ENCODE measurements around the gene KIRREL3. TPM values are rescaled to one million over a fixed set of nuclear protein-coding genes. Genes with fewer than 3 reads are reported as not detected.

KIRREL3 gene
- total RNA-seq, 2 experiments from 2014 or later, result not detected

DNA sequence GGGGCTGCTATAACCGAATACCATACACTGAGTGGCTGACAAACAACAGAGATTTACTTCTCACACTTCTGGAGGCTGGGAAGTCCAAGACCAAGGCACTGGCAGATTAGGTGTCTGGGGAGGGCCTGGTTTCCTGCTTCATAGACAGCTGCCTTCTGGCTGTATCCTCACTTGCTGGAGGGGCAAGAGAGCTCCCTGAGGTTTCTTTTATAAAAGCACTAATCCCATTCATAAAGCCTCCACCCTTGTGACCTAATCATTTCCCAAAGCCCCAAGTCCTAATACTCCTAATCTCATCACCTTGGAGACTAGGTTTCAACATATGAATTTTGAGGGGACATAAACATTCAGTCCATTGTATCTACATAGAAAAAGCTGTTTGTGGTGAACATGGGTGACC lies 131.8 kb downstream of the KIRREL3 start:
- H3K4me3 ChIP-seq (ENCODE audit: low read length), result no peak overlapping the region
- H3K27ac Mint-ChIP-seq, result no peak overlapping the region
- CTCF ChIA-PET, result no interaction called here
- no peaks in the 10 kb centered on the region for H3K36me3 Mint-ChIP-seq (ENCODE audit: low read depth)
- POLR2A ChIA-PET, result no interaction called here
- H3K27me3 Mint-ChIP-seq, result peaks cover 4% of the 10 kb centered on the region
- no peaks in the 10 kb centered on the region for H3K36me3 ChIP-seq (ENCODE audit: insufficient read depth, low read length)
- H3K4me1 Mint-ChIP-seq (ENCODE audit: low read depth), result no peaks in the 10 kb centered on the region
- ATAC-seq (ENCODE audit: poor library complexity) (no peak), DNase-seq (no peak)
- H3K4me3 Mint-ChIP-seq, result no peak overlapping the region
- H3K9me3 ChIP-seq (ENCODE audit: control insufficient read depth in 1 of 2, insufficient read depth in 1 of 2, low read length in 2 of 2), result peaks cover 0 to 4% of the 10 kb centered on the region in 2 experiments
- no peaks in the 10 kb centered on the region for H3K9me3 Mint-ChIP-seq
- intact Hi-C loops (cut with DNase I, micrococcal nuclease), result no loop called here
- H3K4me1 ChIP-seq (ENCODE audit: insufficient read depth, low read length), result no peaks in the 10 kb centered on the region
- H3K27me3 ChIP-seq (ENCODE audit: control insufficient read depth in 1 of 2, insufficient read depth in 2 of 2, low read length in 2 of 2), result peaks cover 0 to 2% of the 10 kb centered on the region in 2 experiments
- TF ChIP-seq CTCF (IDR thresholded peaks at IDR 0.05), result no peak
- no peak overlapping the region for H3K27ac ChIP-seq (ENCODE audit: low read depth in 1 of 2, low read length in 2 of 2)

DNA sequence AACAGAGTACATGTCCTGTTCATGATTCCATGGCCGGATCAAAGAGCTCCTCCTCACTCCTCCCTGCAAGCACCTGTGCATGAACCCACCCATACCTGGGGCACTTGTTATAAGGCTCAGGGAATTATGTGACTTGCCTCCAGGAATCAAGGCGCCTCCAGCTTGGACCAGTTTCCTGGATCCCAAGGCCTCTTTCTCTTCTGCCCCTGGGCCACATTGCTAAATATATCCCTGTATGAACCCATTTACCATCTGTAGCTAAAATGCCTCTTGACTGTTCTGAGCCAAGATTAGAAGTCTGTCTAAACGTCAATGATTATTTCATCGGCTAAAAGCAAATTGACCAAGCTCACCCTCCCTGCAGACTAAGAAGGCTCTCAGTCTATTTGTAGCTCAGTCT lies 135.6 kb downstream of the KIRREL3 start:
- TF ChIP-seq CTCF (IDR thresholded peaks at IDR 0.05), result no peak
- intact Hi-C loops (cut with DNase I, micrococcal nuclease), result no loop called here
- ChIA-PET POLR2A (no interaction called here), CTCF (no interaction called here)
- ATAC-seq (ENCODE audit: poor library complexity), result no peak
- Mint-ChIP-seq H3K27me3 (peaks cover 9% of the 10 kb centered on the region), H3K36me3 (ENCODE audit: low read depth) (no peaks in the 10 kb centered on the region), H3K9me3 (no peaks in the 10 kb centered on the region), H3K27ac (no peak overlapping the region), H3K4me1 (ENCODE audit: low read depth) (no peaks in the 10 kb centered on the region), H3K4me3 (no peak overlapping the region)
- Histone ChIP-seq H3K36me3 (ENCODE audit: insufficient read depth, low read length) (no peaks in the 10 kb centered on the region), H3K9me3 (ENCODE audit: control insufficient read depth in 1 of 2, insufficient read depth in 1 of 2, low read length in 2 of 2) (peaks cover 0 to 13% of the 10 kb centered on the region in 2 experiments), H3K4me1 (ENCODE audit: insufficient read depth, low read length) (no peaks in the 10 kb centered on the region), H3K27me3 (ENCODE audit: control insufficient read depth in 1 of 2, insufficient read depth in 2 of 2, low read length in 2 of 2) (peaks cover 0 to 2% of the 10 kb centered on the region in 2 experiments), H3K27ac (ENCODE audit: low read depth in 1 of 2, low read length in 2 of 2) (no peak overlapping the region), H3K4me3 (ENCODE audit: low read length) (no peak overlapping the region)
- DNase-seq, result no peak

- no peak overlapping the region for H3K27ac Mint-ChIP-seq
- H3K4me3 Mint-ChIP-seq, result no peak overlapping the region
- Histone ChIP-seq H3K4me1 (ENCODE audit: insufficient read depth, low read length) (no peaks in the 10 kb centered on the region), H3K27ac (ENCODE audit: low read depth in 1 of 2, low read length in 2 of 2) (no peak overlapping the region), H3K27me3 (ENCODE audit: control insufficient read depth in 1 of 2, insufficient read depth in 2 of 2, low read length in 2 of 2) (peaks cover 0 to 2% of the 10 kb centered on the region in 2 experiments), H3K36me3 (ENCODE audit: insufficient read depth, low read length) (no peaks in the 10 kb centered on the region), H3K9me3 (ENCODE audit: control insufficient read depth in 1 of 2, insufficient read depth in 1 of 2, low read length in 2 of 2) (peaks cover 0 to 13% of the 10 kb centered on the region in 2 experiments), H3K4me3 (ENCODE audit: low read length) (no peak overlapping the region)
- ChIA-PET POLR2A (no interaction called here), CTCF (no interaction called here)
- H3K36me3 Mint-ChIP-seq (ENCODE audit: low read depth), result no peaks in the 10 kb centered on the region
- DNase-seq, result no peak
- no peak for TF ChIP-seq CTCF (IDR thresholded peaks at IDR 0.05)
- ATAC-seq (ENCODE audit: poor library complexity), result no peak
- H3K27me3 Mint-ChIP-seq, result peaks cover 9% of the 10 kb centered on the region
- no peaks in the 10 kb centered on the region for H3K9me3 Mint-ChIP-seq
- H3K4me1 Mint-ChIP-seq (ENCODE audit: low read depth), result no peaks in the 10 kb centered on the region
- intact Hi-C loops (cut with DNase I, micrococcal nuclease), result no loop called here
These were observed 137.1 kb downstream of the KIRREL3 start for GRCh38 chr11:126863294-126863997.

Measured in CD4-positive, alpha-beta T cell (primary cell).